Spleen (tissue), 11 donors: ENCODE data around the gene ABCG5. TPM values are rescaled to one million over a fixed set of nuclear protein-coding genes. Genes with fewer than 3 reads are reported as not detected.

ENCODE experiments used
- DNase-seq: peaks from one replicate; pipeline ENCODE4 v3.0.0-alpha.2; 2020
- H3K27ac ChIP-seq, 8 donors: fragments of 200-600 bp; sonication (generic) in 7 of 8; 1 replicate in 4 of 8; 2 replicates in 4 of 8; pipeline versions ENCODE4 v1.5.0 to v1.8.0; 2016 to 2021; ENCODE audit warnings: inconsistent platforms in 4 of 8, mild to moderate bottlenecking in 4 of 8, moderate library complexity in 1 of 8
- H3K27me3 ChIP-seq, 7 donors: fragments of 200-600 bp; sonication (generic) in 6 of 7; replicated peaks in 1 of 7; 1 replicate in 4 of 7; 2 replicates in 3 of 7; pipeline versions ENCODE4 v1.5.0 to v1.8.0; 2016 to 2021; ENCODE audit warnings: inconsistent platforms in 3 of 7, mild to moderate bottlenecking in 1 of 7
- H3K36me3 ChIP-seq, 6 donors: fragments of 200-600 bp; sonication (generic) in 5 of 6; 1 replicate in 4 of 6; 2 replicates in 2 of 6; pipeline versions ENCODE4 v1.5.0 to v1.8.0; 2016 to 2021; ENCODE audit warnings: inconsistent platforms in 2 of 6
- H3K4me1 ChIP-seq, 6 donors: fragments of 200-600 bp; sonication (generic) in 5 of 6; 1 replicate in 3 of 6; 2 replicates in 3 of 6; pipeline versions ENCODE4 v1.5.0 to v1.8.0; 2016 to 2021; ENCODE audit warnings: inconsistent platforms in 3 of 6
- H3K4me3 ChIP-seq, 8 donors: fragments of 200-600 bp; sonication (generic) in 7 of 8; 1 replicate in 4 of 8; 2 replicates in 4 of 8; pipeline versions ENCODE4 v1.5.0 to v1.8.0; 2016 to 2021; ENCODE audit warnings: inconsistent platforms in 4 of 8, mild to moderate bottlenecking in 4 of 8, moderate library complexity in 2 of 8
- H3K9me3 ChIP-seq, 8 donors: fragments of 200-600 bp; sonication (generic) in 7 of 8; 1 replicate in 4 of 8; 2 replicates in 4 of 8; pipeline versions ENCODE4 v1.5.0 to v1.8.0; 2016 to 2021; ENCODE audit warnings: inconsistent platforms in 4 of 8
- CTCF ChIP-seq, 11 experiments: fragments of 200-600 bp in 7 of 11; fragments of 450-650 bp in 4 of 11; sonication (generic) in 4 of 11; IDR thresholded peaks in 8 of 11; conservative IDR thresholded peaks in 3 of 11; 1 replicate in 7 of 11; 2 replicates in 4 of 11; pipeline versions ENCODE4 v1.4.0 to v1.8.0; 2016 to 2021; ENCODE audit warnings: antibody characterized with exemption in 11 of 11, inconsistent platforms in 4 of 11, mild to moderate bottlenecking in 1 of 11
- POLR2A ChIP-seq, 3 donors: fragments of 450-650 bp; IDR thresholded peaks; one replicate each; pipeline ENCODE4 v1.5.1; 2017; ENCODE audit warnings: antibody characterized with exemption in 3 of 3, mild to moderate bottlenecking in 1 of 3
- POLR2AphosphoS5 ChIP-seq, 3 donors: sonication (generic); formaldehyde crosslinking; IDR thresholded peaks; one replicate each; pipeline ENCODE4 v1.5.1; 2017; ENCODE audit warnings: antibody characterized with exemption in 3 of 3
- WGBS, 5 donors: extraction: QIAGEN DNeasy Blood & Tissue Kit in 3 of 5; methylation state at CpG; one replicate each; pipeline versions ENCODE4 v1.1.5 to v1.1.7; 2013 to 2018; 5-methylcytosine and 5-hydroxymethylcytosine counted together
- intact Hi-C: fragments of 100-400 bp; cut with DNase I; formaldehyde crosslinking; loops from one replicate; pipeline ENCODE4 v1.15.0; 2023; ENCODE audit warnings: low total_unique reads
- polyA plus RNA-seq, 3 donors: library from polyadenylated mRNA; stranded (reverse); fragments of 200-250 nt; gene quantifications; one replicate each; pipeline ENCODE4 v1.2.1, GENCODE V29; 2013
- total RNA-seq, 7 donors: library from RNA; depleted of rRNA in 3 of 7; stranded (reverse); fragments of >200 nt in 3 of 7; fragmentation: NEBNext Ultra II Directional in 4 of 7; extraction: Animal tissue kit (Norgen Biotek cat#: 25700) in 4 of 7; gene quantifications; one replicate each; pipeline versions ENCODE4 v1.1.0 to v1.2.1, GENCODE V29; 2016 to 2021
- donor health status: healthy with polysubstance abuse.
- donor health status: DM: no; HTN: no; CAD: no; lungs with moderate emphysema.
- donor health status: DM: no; HTN: no; CAD: no.
- donor health status: Bipolar disorder and iron deficiency.
- donor health status: healthy.
- donor health status: DM: no; HTN: no; CAD: no.
- donor health status: DM: yes; HTN: yes; CAD: no.

ABCG5 gene
- total and polyA plus RNA-seq, 10 donors: 0.05 to 0.37 (median 0.25) TPM; not detected in 6

GRCh38 chr2:43810452-43810851 is 28.2 kb downstream of the ABCG5 start:
- DNase-seq: no peak
- no peak for TF ChIP-seq CTCF (IDR thresholded peaks at IDR 0.05 in 8 of 11, conservative IDR thresholded peaks at IDR 0.05 in 3 of 11)
- intact Hi-C loops: no loop called here

GRCh38 chr2:43806719-43807031 is 32.0 kb downstream of the ABCG5 start:
- intact Hi-C loops: no loop called here
- 86 to 98% (median 89%) methylated on average over 2 of the region's 2 CpGs for WGBS, 5 donors
- H3K9me3 ChIP-seq: no peaks in the 10 kb centered on the region
- no peak for DNase-seq
- no peak for TF ChIP-seq POLR2A (IDR thresholded peaks at IDR 0.05)
- TF ChIP-seq POLR2AphosphoS5 (IDR thresholded peaks at IDR 0.05): no peak
- TF ChIP-seq CTCF (IDR thresholded peaks at IDR 0.05 in 8 of 11, conservative IDR thresholded peaks at IDR 0.05 in 3 of 11): no peak
- H3K36me3 ChIP-seq: peaks cover 0 to 53% (median 7%) of the 10 kb centered on the region in 6 donors
- no peaks in the 10 kb centered on the region for H3K4me1 ChIP-seq
- H3K27me3 ChIP-seq: no peaks in the 10 kb centered on the region
- H3K27ac ChIP-seq: no peak overlapping the region
- H3K4me3 ChIP-seq: no peak overlapping the region

More at GRCh38 chr2:43810452-43810851, 28.2 kb downstream of the ABCG5 start:
- Histone ChIP-seq H3K4me1 (no peaks in the 10 kb centered on the region), H3K4me3 (no peak overlapping the region), H3K27ac (no peak overlapping the region), H3K36me3 (peaks cover 0 to 42% (median 6%) of the 10 kb centered on the region in 6 donors), H3K9me3 (no peaks in the 10 kb centered on the region), H3K27me3 (no peaks in the 10 kb centered on the region)
- WGBS, 5 donors: 78 to 85% (median 81%) methylated on average over 2 of the region's 2 CpGs

- no peak overlapping the region for H3K4me3 ChIP-seq
- intact Hi-C loops: no loop called here
- 81 to 97% (median 88%) methylated on average over 1 of the region's 1 CpG for WGBS, 5 donors
- no peaks in the 10 kb centered on the region for H3K9me3 ChIP-seq
- no peak for DNase-seq
- peaks cover 0 to 27% (median 7%) of the 10 kb centered on the region in 6 donors for H3K36me3 ChIP-seq
- H3K27ac ChIP-seq: no peak overlapping the region
- TF ChIP-seq CTCF (IDR thresholded peaks at IDR 0.05 in 8 of 11, conservative IDR thresholded peaks at IDR 0.05 in 3 of 11) (no peak), POLR2A (IDR thresholded peaks at IDR 0.05) (no peak)
- no peaks in the 10 kb centered on the region for H3K4me1 ChIP-seq
- no peaks in the 10 kb centered on the region for H3K27me3 ChIP-seq
Measured at GRCh38 chr2:43803113-43803512, 35.5 kb downstream of the ABCG5 start.

GRCh38 chr2:43802135-43802534 is 36.5 kb downstream of the ABCG5 start:
- intact Hi-C loops: no loop called here
- Histone ChIP-seq H3K27ac (no peak overlapping the region), H3K4me1 (no peaks in the 10 kb centered on the region), H3K4me3 (no peak overlapping the region), H3K27me3 (no peaks in the 10 kb centered on the region), H3K36me3 (peaks cover 0 to 28% (median 7%) of the 10 kb centered on the region in 6 donors), H3K9me3 (no peaks in the 10 kb centered on the region)
- 93 to 100% (median 97%) methylated on average over 2 of the region's 2 CpGs for WGBS, 5 donors
- no peak for TF ChIP-seq CTCF (IDR thresholded peaks at IDR 0.05 in 8 of 11, conservative IDR thresholded peaks at IDR 0.05 in 3 of 11)
- TF ChIP-seq POLR2A (IDR thresholded peaks at IDR 0.05): no peak
- no peak for TF ChIP-seq POLR2AphosphoS5 (IDR thresholded peaks at IDR 0.05)
- no peak for DNase-seq
